HepG2 (cell line): Measurements from ENCODE around the gene VWA7. TPM values are rescaled to one million over a fixed set of nuclear protein-coding genes. Genes with fewer than 3 reads are reported as not detected.

Experiments
- ARID3A ChIP-seq: IDR thresholded peaks from 2 replicates; pipeline ENCODE4 v1.6.1; 2012; ENCODE audit warnings: low read depth, low read length, improper control_type of control experiment
- ASH2L ChIP-seq: fragments of 300-600, 200-600 bp; sonication (generic); IDR thresholded peaks from 2 replicates; pipeline ENCODE4 v1.7.0; 2017; ENCODE audit warnings: low read depth, mild to moderate bottlenecking, moderate library complexity, mixed read lengths, low read length; ENCODE audit not compliant: insufficient read length
- DMTF1 ChIP-seq: sonication (generic); formaldehyde crosslinking; IDR thresholded peaks from 2 replicates; pipeline ENCODE4 v1.4.0; 2020; ENCODE audit warnings: mild to moderate bottlenecking, missing genetic modification reagents
- FOXO1 ChIP-seq: sonication (generic); formaldehyde crosslinking; IDR thresholded peaks from 2 replicates; pipeline ENCODE4 v1.4.0; 2020; ENCODE audit warnings: missing genetic modification reagents
- GABPA ChIP-seq, 2 experiments: IDR thresholded peaks; 2 replicates each; pipeline ENCODE4 v1.6.1; 2011 to 2016; ENCODE audit warnings: low read depth in 2 of 2, low read length in 1 of 2, missing biosample characterization in 1 of 2, missing genetic modification characterization in 1 of 2
- HCFC1 ChIP-seq: fragments of 150-350 bp; IDR thresholded peaks from 2 replicates; pipeline ENCODE4 v1.6.1; 2014; ENCODE audit warnings: low read depth, low read length
- HNRNPLL ChIP-seq: fragments of 200-400 bp; formaldehyde crosslinking; IDR thresholded peaks from 2 replicates; pipeline ENCODE4 v1.6.1; 2017; ENCODE audit warnings: mild to moderate bottlenecking, low read depth, low read length; ENCODE audit not compliant: poor library complexity, severe bottlenecking
- IKZF4 ChIP-seq: sonication (generic); formaldehyde crosslinking; IDR thresholded peaks from 2 replicates; pipeline ENCODE4 v1.5.1; 2020; ENCODE audit warnings: borderline replicate concordance, mild to moderate bottlenecking, low read depth, missing genetic modification reagents; ENCODE audit errors: not compliant biosample characterization
- JUN ChIP-seq: sonication (generic); formaldehyde crosslinking; IDR thresholded peaks from 2 replicates; pipeline ENCODE4 v1.4.0; 2020; ENCODE audit warnings: mild to moderate bottlenecking, missing genetic modification reagents
- JUND ChIP-seq: sonication (generic); formaldehyde crosslinking; IDR thresholded peaks from 2 replicates; pipeline ENCODE4 v1.8.0; 2022; ENCODE audit warnings: mild to moderate bottlenecking, missing genetic modification reagents
- NR2F2 ChIP-seq: IDR thresholded peaks from 2 replicates; pipeline ENCODE4 v1.6.1; 2012; ENCODE audit warnings: low read depth, inconsistent platforms, borderline replicate concordance
- PAX8 ChIP-seq: sonication (generic); formaldehyde crosslinking; IDR thresholded peaks from 2 replicates; pipeline ENCODE4 v1.8.0; 2022; ENCODE audit warnings: mild to moderate bottlenecking, missing genetic modification reagents, borderline replicate concordance
- RCOR2 ChIP-seq: IDR thresholded peaks from 2 replicates; pipeline ENCODE4 v1.6.1; 2016; ENCODE audit warnings: missing biosample characterization, missing genetic modification reagents
- SATB2 ChIP-seq: sonication (generic); formaldehyde crosslinking; IDR thresholded peaks from 2 replicates; pipeline ENCODE4 v1.5.0; 2020; ENCODE audit warnings: missing genetic modification reagents
- ZNF232 ChIP-seq: sonication (generic); formaldehyde crosslinking; IDR thresholded peaks from 2 replicates; pipeline ENCODE4 v1.4.0; 2020; ENCODE audit warnings: missing genetic modification reagents, borderline replicate concordance
- ZNF263 ChIP-seq: sonication (generic); formaldehyde crosslinking; IDR thresholded peaks from 2 replicates; pipeline ENCODE4 v1.4.0; 2020; ENCODE audit warnings: missing genetic modification reagents
- ZNF451 ChIP-seq: sonication (generic); formaldehyde crosslinking; IDR thresholded peaks from 2 replicates; pipeline ENCODE4 v1.5.0; 2020; ENCODE audit warnings: mild to moderate bottlenecking, missing genetic modification reagents
- ZNF562 ChIP-seq: sonication (generic); formaldehyde crosslinking; IDR thresholded peaks from 2 replicates; pipeline ENCODE4 v1.8.0; 2022; ENCODE audit warnings: missing genetic modification reagents, borderline replicate concordance
- ZNF607 ChIP-seq: sonication (generic); formaldehyde crosslinking; IDR thresholded peaks from 2 replicates; pipeline ENCODE4 v1.5.1; 2020; ENCODE audit warnings: missing genetic modification reagents, mild to moderate bottlenecking, borderline replicate concordance
- ZNF772 ChIP-seq: sonication (generic); formaldehyde crosslinking; IDR thresholded peaks from 2 replicates; pipeline ENCODE4 v1.5.0; 2020; ENCODE audit warnings: mild to moderate bottlenecking, missing genetic modification reagents
- ZSCAN21 ChIP-seq: sonication (generic); formaldehyde crosslinking; IDR thresholded peaks from 2 replicates; pipeline ENCODE4 v1.8.0; 2022; ENCODE audit warnings: mild to moderate bottlenecking, missing genetic modification reagents, moderate library complexity, borderline replicate concordance
- polyA plus RNA-seq, 8 experiments: library from polyadenylated mRNA; depleted of rRNA in 3 of 8; stranded (reverse) in 7 of 8; unstranded in 1 of 8; fragments of >200 nt; fragmentation: Illumina TruSeq in 4 of 8; extraction: Trizol in 4 of 8; gene quantifications; 2 replicates each; pipeline versions ENCODE4 v1.2.1 to v1.2.3, GENCODE V29; 2011 to 2016; ENCODE audit warnings: low read depth in 4 of 8, missing spikeins in 1 of 8, mixed read lengths in 1 of 8; ENCODE audit not compliant: insufficient read depth in 1 of 8
- total RNA-seq, 5 experiments: library from RNA; depleted of rRNA; stranded (reverse); fragments of >200 nt; fragmentation: Illumina TruSeq; extraction: Trizol; gene quantifications; 2 replicates each; pipeline ENCODE4 v1.2.3, GENCODE V29; 2016; ENCODE audit warnings: low read depth in 1 of 5
- TF ChIP-seq, protein P1 (sequence below): sonication (generic); formaldehyde crosslinking; IDR thresholded peaks from 2 replicates; pipeline ENCODE4 v1.4.0; 2020; ENCODE audit warnings: missing genetic modification reagents

Gene VWA7
- total and polyA plus RNA-seq, 2 of the 13 experiments (the other 11 are each of a cell fraction or from before 2014, with no cell fraction given): 0.86 to 3.3 TPM

- TF ChIP-seq RCOR2: peak; percentile 73
- TF ChIP-seq JUN (CRISPR knock-in tag): peak; percentile 87
- peak; percentile 94 for TF ChIP-seq ZNF232 (CRISPR knock-in tag)
- TF ChIP-seq ZSCAN21: peak; percentile 92; the same call in 1 of the 2 replicates
- TF ChIP-seq DMTF1 (CRISPR knock-in tag): peak; percentile 29
- TF ChIP-seq HNRNPLL: peak; percentile 99
- TF ChIP-seq NR2F2: peak; percentile 55; the same call in 1 of the 2 replicates
- no peak for TF ChIP-seq ARID3A
- no peak for TF ChIP-seq ZNF562 (CRISPR knock-in tag)
- TF ChIP-seq SATB2 (CRISPR knock-in tag): peak; percentile 75; the same call in 1 of the 2 replicates
- 0 out of 2 replicates have a peak, but pooled peaks have one; percentile 43 for TF ChIP-seq HCFC1
- TF ChIP-seq GABPA (IDR thresholded peaks at IDR 0.05; ENCODE audit: low read depth, low read length): peak; percentile 56
- TF ChIP-seq GABPA (CRISPR knock-in tag; IDR thresholded peaks at IDR 0.05; ENCODE audit: low read depth): peak; percentile 65; the same call in 1 of the 2 replicates
- no peak for TF ChIP-seq JUND (CRISPR knock-in tag)
- TF ChIP-seq ZNF451 (CRISPR knock-in tag): peak; percentile 84; the same call in 1 of the 2 replicates
- peak; percentile 78; the same call in 1 of the 2 replicates for TF ChIP-seq ZNF607
- peak; percentile 75; the same call in 1 of the 2 replicates for TF ChIP-seq PAX8 (CRISPR knock-in tag)
- peak; percentile 97 for TF ChIP-seq ASH2L
- TF ChIP-seq ZNF263 (CRISPR knock-in tag): peak; percentile 84
- peak; percentile 74 for TF ChIP-seq ZNF772 (CRISPR knock-in tag)
- TF ChIP-seq, protein P1, sequence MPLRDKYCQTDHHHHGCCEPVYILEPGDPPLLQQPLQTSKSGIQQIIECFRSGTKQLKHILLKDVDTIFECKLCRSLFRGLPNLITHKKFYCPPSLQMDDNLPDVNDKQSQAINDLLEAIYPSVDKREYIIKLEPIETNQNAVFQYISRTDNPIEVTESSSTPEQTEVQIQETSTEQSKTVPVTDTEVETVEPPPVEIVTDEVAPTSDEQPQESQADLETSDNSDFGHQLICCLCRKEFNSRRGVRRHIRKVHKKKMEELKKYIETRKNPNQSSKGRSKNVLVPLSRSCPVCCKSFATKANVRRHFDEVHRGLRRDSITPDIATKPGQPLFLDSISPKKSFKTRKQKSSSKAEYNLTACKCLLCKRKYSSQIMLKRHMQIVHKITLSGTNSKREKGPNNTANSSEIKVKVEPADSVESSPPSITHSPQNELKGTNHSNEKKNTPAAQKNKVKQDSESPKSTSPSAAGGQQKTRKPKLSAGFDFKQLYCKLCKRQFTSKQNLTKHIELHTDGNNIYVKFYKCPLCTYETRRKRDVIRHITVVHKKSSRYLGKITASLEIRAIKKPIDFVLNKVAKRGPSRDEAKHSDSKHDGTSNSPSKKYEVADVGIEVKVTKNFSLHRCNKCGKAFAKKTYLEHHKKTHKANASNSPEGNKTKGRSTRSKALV (CRISPR knock-in tag): 0 out of 2 replicates have a peak, but pooled peaks have one; percentile 34
- peak; percentile 77 for TF ChIP-seq FOXO1
- TF ChIP-seq IKZF4: peak; percentile 97
Measured at GRCh38 chr6:31806470-31807272, 29.5 kb upstream of the VWA7 start, which contains the start of gene LSM2 (continued).
